IMR-90 (cell line): ENCODE results near the gene AMY1B. TPM values are rescaled to one million over a fixed set of nuclear protein-coding genes. Genes with fewer than 3 reads are reported as not detected.
"Not testable (repeated sequence)": the region's sequence is repeated elsewhere in the genome, so short reads cannot be mapped to it uniquely, and the experiment has no call there.

ENCODE experiments used
- ATAC-seq: fragments of 200-7000 bp; cut with Tn5 transposase; 2 replicates; pipeline ENCODE4 v1.9.1; 2020; ENCODE audit warnings: low read depth, mild to moderate bottlenecking, moderate library complexity
- BruUV-seq: library from RNA; stranded (reverse); fragments of 400-500 nt; replicated peaks from 2 replicates; lab custom pipeline; 2021; lab: Mats Ljungman, UMichigan
- CTCF ChIA-PET: fragments of 300-600 bp; formaldehyde crosslinking; extraction: SDS; loops from one replicate; lab custom pipeline; 2021; ENCODE audit warnings: antibody characterized with exemption; lab: Yijun Ruan, JAX
- POLR2A ChIA-PET: fragments of 300-600 bp; sonication (Branson Sonifier 250); formaldehyde crosslinking; loops from one replicate; lab custom pipeline; 2022; ENCODE audit warnings: antibody characterized with exemption; ENCODE audit not compliant: unreplicated experiment; lab: Charles Lee
- DNase-seq: peaks from one replicate; pipeline ENCODE4 v3.0.0; 2013
- H2AFZ ChIP-seq: replicated peaks from 2 replicates; pipeline ENCODE3; 2013; ENCODE audit warnings: low read length, mild to moderate bottlenecking; ENCODE audit not compliant: poor library complexity
- H2AK5ac ChIP-seq: 2 replicates; pipeline ENCODE4 v1.6.1; 2013; ENCODE audit warnings: low read depth, low read length, inconsistent platforms
- H2AK9ac ChIP-seq: replicated peaks from 2 replicates; pipeline ENCODE3; 2013; ENCODE audit warnings: mild to moderate bottlenecking, low read depth, low read length, moderate library complexity; ENCODE audit not compliant: poor library complexity
- H2BK120ac ChIP-seq: 2 replicates; pipeline ENCODE4 v1.6.1; 2013; ENCODE audit warnings: low read depth, low read length, inconsistent platforms
- H2BK15ac ChIP-seq: 3 replicates; pipeline ENCODE4 v1.6.1; 2013; ENCODE audit warnings: low read depth, low read length, inconsistent platforms
- H2BK20ac ChIP-seq: 2 replicates; pipeline ENCODE4 v1.6.1; 2013; ENCODE audit warnings: low read depth, mild to moderate bottlenecking, inconsistent platforms, low read length, moderate library complexity
- H2BK5ac ChIP-seq: 2 replicates; pipeline ENCODE4 v1.6.1; 2013; ENCODE audit warnings: mild to moderate bottlenecking, low read depth, low read length, inconsistent platforms; ENCODE audit not compliant: poor library complexity, severe bottlenecking
- H3K14ac ChIP-seq: replicated peaks from 2 replicates; pipeline ENCODE4 v1.6.1; 2013; ENCODE audit warnings: low read depth, low read length, inconsistent platforms
- H3K18ac ChIP-seq: 2 replicates; pipeline ENCODE4 v1.6.1; 2013; ENCODE audit warnings: low read depth, low read length, control low read depth
- H3K23ac ChIP-seq: 2 replicates; pipeline ENCODE4 v1.6.1; 2013; ENCODE audit warnings: low read depth, low read length, inconsistent platforms
- H3K27ac ChIP-seq: 2 replicates; pipeline ENCODE4 v1.5.1; 2013; ENCODE audit warnings: mild to moderate bottlenecking, control low read depth, low read length; ENCODE audit not compliant: insufficient read depth
- H3K27me3 ChIP-seq: 2 replicates; pipeline ENCODE4 v1.6.1; 2013; ENCODE audit warnings: low read length; ENCODE audit not compliant: control insufficient read depth, insufficient read depth
- H3K36me3 ChIP-seq: 2 replicates; pipeline ENCODE4 v1.6.1; 2013; ENCODE audit warnings: low read length, mixed read lengths; ENCODE audit not compliant: control insufficient read depth, insufficient read depth
- H3K4ac ChIP-seq: 2 replicates; pipeline ENCODE4 v1.6.1; 2013; ENCODE audit warnings: low read depth, low read length, inconsistent platforms
- H3K4me1 ChIP-seq: 2 replicates; pipeline ENCODE4 v1.6.1; 2013; ENCODE audit warnings: low read length, mixed read lengths; ENCODE audit not compliant: control insufficient read depth, insufficient read depth
- H3K4me2 ChIP-seq: 2 replicates; pipeline ENCODE4 v1.6.1; 2013; ENCODE audit warnings: low read depth, mild to moderate bottlenecking, control low read depth, low read length, moderate library complexity
- H3K4me3 ChIP-seq: 2 replicates; pipeline ENCODE4 v1.5.1; 2013; ENCODE audit warnings: low read depth, mild to moderate bottlenecking, control low read depth, low read length, moderate library complexity; ENCODE audit not compliant: insufficient read depth
- H3K56ac ChIP-seq: 2 replicates; pipeline ENCODE4 v1.6.1; 2013; ENCODE audit warnings: low read length, inconsistent platforms; ENCODE audit not compliant: insufficient read depth; ENCODE audit errors: extremely low read depth
- H3K79me1 ChIP-seq, 2 experiments: 2 replicates each; pipeline ENCODE4 v1.6.1; 2013; ENCODE audit warnings: low read length in 2 of 2, inconsistent platforms in 1 of 2, low read depth in 1 of 2
- H3K9ac ChIP-seq: 2 replicates; pipeline ENCODE4 v1.6.1; 2013; ENCODE audit warnings: low read depth, low read length, control low read depth
- H3K9me1 ChIP-seq: 2 replicates; pipeline ENCODE4 v1.6.1; 2013; ENCODE audit warnings: low read length, inconsistent platforms; ENCODE audit not compliant: insufficient read depth
- H3K9me3 ChIP-seq: 2 replicates; pipeline ENCODE4 v1.6.1; 2013; ENCODE audit warnings: low read length; ENCODE audit not compliant: control insufficient read depth, insufficient read depth
- H4K20me1 ChIP-seq: 2 replicates; pipeline ENCODE4 v1.6.1; 2013; ENCODE audit warnings: low read length, inconsistent platforms; ENCODE audit not compliant: insufficient read depth
- H4K5ac ChIP-seq: 2 replicates; pipeline ENCODE4 v1.6.1; 2013; ENCODE audit warnings: mild to moderate bottlenecking, low read depth, low read length, control low read depth
- H4K8ac ChIP-seq, 2 experiments: 2 replicates each; pipeline ENCODE4 v1.6.1; 2013; ENCODE audit warnings: low read depth in 2 of 2, low read length in 2 of 2, control low read depth in 1 of 2, inconsistent platforms in 1 of 2
- H4K91ac ChIP-seq: 2 replicates; pipeline ENCODE4 v1.6.1; 2013; ENCODE audit warnings: low read depth, low read length, inconsistent platforms; ENCODE audit not compliant: insufficient read depth
- WGBS, 2 experiments: methylation state at CpG; one replicate each; pipeline versions ENCODE4 v1.1.5 to v1.1.7; 2013; ENCODE audit warnings: missing lambda C conversion rate in 2 of 2; ENCODE audit not compliant: insufficient read length in 1 of 2; ENCODE audit errors: extremely low coverage in 2 of 2; 5-methylcytosine and 5-hydroxymethylcytosine counted together
- dilution Hi-C: fragments of 300-500 bp; cut with HindIII; formaldehyde crosslinking; loops from one replicate; pipeline ENCODE4 v1.14.3; 2018; ENCODE audit warnings: low sequenced_read_pairs; ENCODE audit not compliant: unreplicated experiment
- in situ Hi-C: fragments of 300-500 bp; cut with MboI; formaldehyde crosslinking; loops from 3 replicates; pipeline ENCODE4 v1.14.3; 2019; ENCODE audit warnings: low sequenced_read_pairs, inconsistent platforms, mixed read lengths
- intact Hi-C: fragments of 100-400 bp; cut with micrococcal nuclease; formaldehyde crosslinking; loops from 2 replicates; pipeline ENCODE4 v1.10.0; 2022
- polyA plus RNA-seq, 3 experiments: library from polyadenylated mRNA; depleted of rRNA; stranded (reverse); fragments of >200 nt; gene quantifications; 2 replicates each; pipeline ENCODE4 v1.2.3, GENCODE V29; 2012; ENCODE audit warnings: low replicate concordance in 1 of 3
- total RNA-seq: library from RNA; depleted of rRNA; stranded (reverse); fragments of >200 nt; gene quantifications from 2 replicates; pipeline ENCODE4 v1.2.3, GENCODE V29; 2012

The AMY1B gene
- total and polyA plus RNA-seq, 2 of the 4 experiments (the other 2 are of a cell fraction), result not detected

DNA sequence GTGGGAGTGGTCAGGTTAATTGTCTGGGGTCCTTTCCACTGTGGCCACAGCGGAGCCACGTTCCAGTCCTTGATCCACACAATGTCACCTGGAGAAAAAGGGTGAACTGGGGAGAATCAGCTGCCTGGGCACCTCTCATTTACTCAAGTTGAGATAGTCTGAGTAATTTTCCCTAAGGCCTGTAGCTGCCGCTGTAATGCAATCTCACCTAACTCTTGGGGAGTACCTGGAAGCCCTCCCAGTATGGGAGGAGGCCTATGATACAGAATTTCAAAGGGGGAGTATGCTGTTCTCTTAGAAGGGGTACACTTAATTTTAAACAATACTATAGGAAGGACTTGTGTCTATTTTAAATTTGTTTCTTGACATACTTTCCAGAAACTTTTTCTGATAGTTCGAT is 48.4 kb upstream of the AMY1B start:
- H4K91ac ChIP-seq, H4K8ac ChIP-seq, H3K36me3 ChIP-seq, POLR2A ChIA-PET, H4K20me1 ChIP-seq, DNase-seq, CTCF ChIA-PET, H3K27ac ChIP-seq, H2AFZ ChIP-seq, H3K4me3 ChIP-seq, H2BK120ac ChIP-seq, H3K4me2 ChIP-seq, dilution Hi-C loops, H3K23ac ChIP-seq, H3K4me1 ChIP-seq, H2BK5ac ChIP-seq, H3K9ac ChIP-seq, H3K9me3 ChIP-seq, H3K18ac ChIP-seq, H3K27me3 ChIP-seq, intact Hi-C loops, H2AK5ac ChIP-seq, H3K9me1 ChIP-seq, H2BK15ac ChIP-seq, in situ Hi-C loops, H2BK20ac ChIP-seq, H3K4ac ChIP-seq, H3K14ac ChIP-seq, H3K56ac ChIP-seq, ATAC-seq, H3K79me1 ChIP-seq, H4K5ac ChIP-seq, BruUV-seq, H2AK9ac ChIP-seq: not testable (repeated sequence)
- no CpG with 5 or more reads among the region's 4 CpGs for WGBS, 2 experiments

DNA sequence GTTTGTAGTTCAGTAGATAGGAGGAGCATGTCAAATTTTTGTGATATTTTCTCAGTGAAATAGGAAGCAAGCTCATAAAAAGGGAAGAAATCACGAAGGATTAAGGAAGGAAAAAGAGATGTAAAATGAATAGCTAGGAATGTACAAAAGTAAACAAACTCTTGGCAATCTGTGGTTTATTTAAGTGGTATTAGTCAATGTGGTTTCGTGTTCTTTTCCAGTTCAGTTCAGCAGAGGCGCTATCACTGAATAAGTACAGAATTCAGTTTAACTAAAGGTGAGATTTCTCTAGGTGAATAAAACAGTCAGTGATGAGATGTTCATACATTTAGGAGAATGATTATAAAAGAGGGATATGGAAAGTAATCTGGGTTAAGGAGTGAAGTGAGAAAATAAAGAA is 42.0 kb upstream of the AMY1B start:
- WGBS, 2 experiments, result no CpG with 5 or more reads among the region's 3 CpGs
- H3K56ac ChIP-seq, H2BK120ac ChIP-seq, H4K91ac ChIP-seq, H3K36me3 ChIP-seq, H2AK5ac ChIP-seq, H4K20me1 ChIP-seq, H3K9ac ChIP-seq, H3K14ac ChIP-seq, H3K4me3 ChIP-seq, H4K8ac ChIP-seq, intact Hi-C loops, POLR2A ChIA-PET, H3K79me1 ChIP-seq, in situ Hi-C loops, H3K18ac ChIP-seq, H3K27me3 ChIP-seq, H4K5ac ChIP-seq, H3K9me1 ChIP-seq, CTCF ChIA-PET, dilution Hi-C loops, BruUV-seq, H2BK20ac ChIP-seq, H2AK9ac ChIP-seq, ATAC-seq, H2BK5ac ChIP-seq, H2BK15ac ChIP-seq, H3K9me3 ChIP-seq, H3K23ac ChIP-seq, H2AFZ ChIP-seq, H3K4ac ChIP-seq, H3K27ac ChIP-seq, H3K4me1 ChIP-seq, H3K4me2 ChIP-seq, DNase-seq: not testable (repeated sequence)
